GM23338 (cell line): ENCODE results near the gene APOA1.

ENCODE experiments used
- EZH2 ChIP-seq: fragments of 200-600 bp; sonication (generic); IDR thresholded peaks from one replicate; pipeline ENCODE4 v1.8.0; 2017; ENCODE audit warnings: antibody characterized with exemption, mild to moderate bottlenecking, low read depth; ENCODE audit not compliant: unreplicated experiment
- POLR2AphosphoS5 ChIP-seq: IDR thresholded peaks from 2 replicates; pipeline ENCODE4 v1.6.1; 2016; ENCODE audit warnings: antibody characterized with exemption, low read depth
- ZNF114 ChIP-seq: fragments of 250-450 bp; sonication (Bioruptor Pico); IDR thresholded peaks from 2 replicates; pipeline ENCODE4 v1.5.0; 2020; ENCODE audit warnings: mild to moderate bottlenecking, moderate library complexity
- ZNF331 ChIP-seq: fragments of 250-450 bp; sonication (Bioruptor Pico); IDR thresholded peaks from 2 replicates; pipeline ENCODE4 v1.5.0; 2020; ENCODE audit warnings: low read depth, mild to moderate bottlenecking, moderate library complexity
- TF ChIP-seq, protein P1 (sequence below), 2 experiments: fragments of 200-600 bp in 1 of 2; sonication (generic) in 1 of 2; conservative IDR thresholded peaks; 2 replicates each; pipeline versions ENCODE4 v1.5.1 to v1.6.1; 2016 to 2017; ENCODE audit warnings: antibody characterized with exemption in 2 of 2, low read depth in 2 of 2, mild to moderate bottlenecking in 2 of 2, moderate library complexity in 1 of 2
- TF ChIP-seq, protein P2 (sequence below): IDR thresholded peaks from one replicate; pipeline ENCODE4 v1.6.1; 2018; ENCODE audit warnings: antibody characterized with exemption; ENCODE audit not compliant: unreplicated experiment

DNA sequence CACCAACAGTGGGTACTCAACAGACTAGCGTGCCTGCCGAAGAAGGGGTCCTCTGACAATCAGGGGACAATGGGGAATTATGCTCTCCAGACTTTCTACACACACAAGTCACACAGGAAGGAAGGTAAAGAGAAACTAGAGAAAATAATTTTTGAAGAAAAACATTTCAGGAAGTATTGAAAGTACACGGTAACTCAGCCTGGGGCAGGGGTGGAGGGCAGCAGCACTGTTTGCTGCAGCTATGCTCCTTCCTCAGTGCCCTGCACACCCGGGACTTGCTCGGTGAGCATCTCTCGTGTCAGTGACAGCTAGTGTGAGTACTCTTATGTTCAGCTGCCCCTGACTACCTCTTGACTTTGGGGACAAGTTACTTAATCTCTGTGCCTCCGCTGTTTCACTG lies 18.0 kb upstream of the APOA1 start:
- no peak for TF ChIP-seq EZH2
- no peak for TF ChIP-seq POLR2AphosphoS5
- TF ChIP-seq, protein P1, sequence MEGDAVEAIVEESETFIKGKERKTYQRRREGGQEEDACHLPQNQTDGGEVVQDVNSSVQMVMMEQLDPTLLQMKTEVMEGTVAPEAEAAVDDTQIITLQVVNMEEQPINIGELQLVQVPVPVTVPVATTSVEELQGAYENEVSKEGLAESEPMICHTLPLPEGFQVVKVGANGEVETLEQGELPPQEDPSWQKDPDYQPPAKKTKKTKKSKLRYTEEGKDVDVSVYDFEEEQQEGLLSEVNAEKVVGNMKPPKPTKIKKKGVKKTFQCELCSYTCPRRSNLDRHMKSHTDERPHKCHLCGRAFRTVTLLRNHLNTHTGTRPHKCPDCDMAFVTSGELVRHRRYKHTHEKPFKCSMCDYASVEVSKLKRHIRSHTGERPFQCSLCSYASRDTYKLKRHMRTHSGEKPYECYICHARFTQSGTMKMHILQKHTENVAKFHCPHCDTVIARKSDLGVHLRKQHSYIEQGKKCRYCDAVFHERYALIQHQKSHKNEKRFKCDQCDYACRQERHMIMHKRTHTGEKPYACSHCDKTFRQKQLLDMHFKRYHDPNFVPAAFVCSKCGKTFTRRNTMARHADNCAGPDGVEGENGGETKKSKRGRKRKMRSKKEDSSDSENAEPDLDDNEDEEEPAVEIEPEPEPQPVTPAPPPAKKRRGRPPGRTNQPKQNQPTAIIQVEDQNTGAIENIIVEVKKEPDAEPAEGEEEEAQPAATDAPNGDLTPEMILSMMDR (conservative IDR thresholded peaks at IDR 0.05; ENCODE audit: low read depth in 2 of 2): no peak
- no peak for TF ChIP-seq ZNF114
- no peak for TF ChIP-seq ZNF331 (CRISPR knock-in tag)
- TF ChIP-seq, protein P2, sequence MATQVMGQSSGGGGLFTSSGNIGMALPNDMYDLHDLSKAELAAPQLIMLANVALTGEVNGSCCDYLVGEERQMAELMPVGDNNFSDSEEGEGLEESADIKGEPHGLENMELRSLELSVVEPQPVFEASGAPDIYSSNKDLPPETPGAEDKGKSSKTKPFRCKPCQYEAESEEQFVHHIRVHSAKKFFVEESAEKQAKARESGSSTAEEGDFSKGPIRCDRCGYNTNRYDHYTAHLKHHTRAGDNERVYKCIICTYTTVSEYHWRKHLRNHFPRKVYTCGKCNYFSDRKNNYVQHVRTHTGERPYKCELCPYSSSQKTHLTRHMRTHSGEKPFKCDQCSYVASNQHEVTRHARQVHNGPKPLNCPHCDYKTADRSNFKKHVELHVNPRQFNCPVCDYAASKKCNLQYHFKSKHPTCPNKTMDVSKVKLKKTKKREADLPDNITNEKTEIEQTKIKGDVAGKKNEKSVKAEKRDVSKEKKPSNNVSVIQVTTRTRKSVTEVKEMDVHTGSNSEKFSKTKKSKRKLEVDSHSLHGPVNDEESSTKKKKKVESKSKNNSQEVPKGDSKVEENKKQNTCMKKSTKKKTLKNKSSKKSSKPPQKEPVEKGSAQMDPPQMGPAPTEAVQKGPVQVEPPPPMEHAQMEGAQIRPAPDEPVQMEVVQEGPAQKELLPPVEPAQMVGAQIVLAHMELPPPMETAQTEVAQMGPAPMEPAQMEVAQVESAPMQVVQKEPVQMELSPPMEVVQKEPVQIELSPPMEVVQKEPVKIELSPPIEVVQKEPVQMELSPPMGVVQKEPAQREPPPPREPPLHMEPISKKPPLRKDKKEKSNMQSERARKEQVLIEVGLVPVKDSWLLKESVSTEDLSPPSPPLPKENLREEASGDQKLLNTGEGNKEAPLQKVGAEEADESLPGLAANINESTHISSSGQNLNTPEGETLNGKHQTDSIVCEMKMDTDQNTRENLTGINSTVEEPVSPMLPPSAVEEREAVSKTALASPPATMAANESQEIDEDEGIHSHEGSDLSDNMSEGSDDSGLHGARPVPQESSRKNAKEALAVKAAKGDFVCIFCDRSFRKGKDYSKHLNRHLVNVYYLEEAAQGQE: no peak
